Activated CD8-positive, alpha-beta memory T cell treated with anti-CD3 and anti-CD28 coated beads, Interleukin-2, amount 50 U/mL, for 48 hours (primary cell): Measurements from ENCODE around the gene IFT88.

Source experiments
- DNase-seq: peaks from one replicate; pipeline ENCODE4 v3.0.0-alpha.2; 2020

Gene IFT88

GRCh38 chr13:20567881-20568528, 1.0 kb downstream of the IFT88 start:
- no peak for DNase-seq

DNA sequence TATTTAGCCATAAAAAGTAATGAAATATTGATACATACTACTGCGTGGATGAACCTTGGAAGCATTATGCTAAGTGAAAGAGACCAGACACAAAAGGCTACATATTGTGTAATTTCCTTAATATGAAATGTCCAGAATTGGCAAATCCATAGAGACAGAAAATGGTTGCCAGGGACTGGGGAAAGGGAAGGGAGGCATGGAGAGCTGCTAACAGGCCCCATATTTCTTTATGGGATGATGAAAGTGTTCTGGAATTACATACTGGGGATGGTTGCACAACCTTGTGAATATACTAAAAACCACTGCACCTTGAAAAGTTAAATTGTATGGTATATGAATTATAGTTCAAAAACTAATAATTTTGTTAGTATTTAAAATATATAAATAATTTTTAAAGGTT, 3.6 kb downstream of the IFT88 start:
- no peak for DNase-seq

DNA sequence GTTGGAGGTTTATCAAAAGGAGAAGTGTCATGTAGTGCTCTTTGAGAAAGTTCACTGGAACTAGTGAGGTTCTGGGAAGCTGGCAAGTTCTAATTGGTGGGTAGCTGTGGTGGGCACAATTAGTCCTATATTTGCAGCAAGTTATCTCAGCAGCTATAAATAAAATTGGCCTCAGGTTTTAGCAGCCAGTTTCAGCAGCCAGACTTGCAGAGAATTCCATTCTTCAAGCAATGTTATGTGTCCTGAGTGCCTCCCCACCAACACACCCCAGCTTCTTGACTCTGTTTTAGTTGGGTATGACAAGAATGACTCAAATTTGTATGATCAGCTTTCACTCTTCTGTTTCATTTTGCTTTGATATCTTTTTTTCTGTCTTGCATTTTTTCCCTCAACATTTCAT, 4.7 kb downstream of the IFT88 start:
- DNase-seq: no peak

DNA sequence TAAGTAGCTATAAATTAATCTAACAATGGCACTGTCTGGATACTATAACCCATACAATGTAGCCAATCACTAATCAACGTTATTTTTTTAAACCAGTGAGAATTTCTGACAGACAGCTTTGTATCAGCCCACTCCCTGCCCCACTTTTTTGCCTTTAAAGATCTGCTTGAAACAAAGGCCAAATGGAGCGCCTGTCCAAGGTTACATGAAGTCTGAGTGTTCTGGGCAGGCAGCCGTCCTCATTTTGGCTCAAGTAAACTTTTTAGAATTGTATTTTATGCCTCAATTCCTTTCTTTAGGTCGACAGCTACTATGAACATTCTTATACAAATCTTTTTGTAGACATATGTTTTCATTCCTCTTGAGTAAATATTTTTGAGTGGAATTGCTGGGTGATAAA, 6.2 kb downstream of the IFT88 start:
- no peak for DNase-seq

DNA sequence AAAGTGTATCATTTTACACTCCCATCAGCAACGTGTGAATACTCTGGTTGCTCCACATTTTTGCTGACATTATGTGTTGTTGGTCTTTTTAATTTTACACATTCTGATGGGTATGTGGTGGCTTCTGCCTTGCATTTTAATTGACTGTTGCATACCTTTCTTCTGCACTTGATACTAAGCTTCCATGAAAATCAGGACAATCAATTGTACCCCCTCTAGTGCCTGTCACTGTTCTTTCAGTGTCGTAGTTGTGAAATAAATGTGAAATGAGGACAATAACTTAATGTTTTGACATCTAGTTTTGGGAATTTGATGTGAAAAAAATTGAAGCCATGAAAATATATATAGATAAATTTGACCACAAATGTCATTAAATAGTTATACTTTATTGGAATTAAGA, 6.7 kb downstream of the IFT88 start:
- no peak for DNase-seq

DNA sequence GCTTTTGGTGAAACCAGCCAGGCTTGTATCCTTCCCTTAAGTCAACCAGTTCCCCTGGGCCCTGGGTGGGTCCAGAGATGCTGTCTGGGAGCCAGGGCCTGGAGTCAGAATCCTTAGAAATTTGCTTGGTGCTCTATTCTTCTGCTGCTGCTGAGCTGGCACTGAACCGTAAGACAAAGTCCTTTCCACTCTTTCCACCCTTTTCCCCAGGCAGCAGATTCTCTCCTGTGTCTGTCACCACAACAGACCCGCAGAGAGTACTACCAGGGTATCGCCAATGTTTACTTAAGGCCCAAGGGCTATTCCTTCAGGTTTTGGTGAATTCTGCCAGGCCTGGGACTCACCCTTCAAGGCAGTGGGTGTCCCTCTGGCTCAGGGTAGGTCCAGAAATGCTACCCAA, 12.2 kb downstream of the IFT88 start:
- DNase-seq: no peak

- no peak for DNase-seq
These were observed 13.3 kb downstream of the IFT88 start for GRCh38 chr13:20580257-20580656.

GRCh38 chr13:20582026-20582425, 15.1 kb downstream of the IFT88 start:
- no peak for DNase-seq

GRCh38 chr13:20583803-20584293, 16.9 kb downstream of the IFT88 start:
- no peak for DNase-seq

DNA sequence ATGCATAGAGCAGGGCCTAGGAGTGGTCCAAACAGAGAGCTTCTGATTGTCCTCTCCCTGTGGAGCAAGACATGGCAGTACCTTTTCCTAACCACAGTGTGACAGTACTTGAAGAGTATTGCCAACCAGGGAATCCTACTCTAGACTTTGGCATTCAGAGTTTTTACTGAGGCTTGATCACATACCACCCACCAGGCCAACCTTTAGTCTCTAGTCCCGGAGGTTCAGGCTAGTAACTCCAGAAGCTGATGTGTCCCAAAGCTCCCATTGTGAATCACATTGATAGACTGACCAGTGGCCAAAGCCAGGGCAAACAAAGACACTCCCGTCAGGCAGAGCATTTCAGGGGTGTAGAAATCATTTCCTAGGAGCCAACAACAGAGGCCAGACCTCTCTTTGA, 18.4 kb downstream of the IFT88 start:
- no peak for DNase-seq

DNA sequence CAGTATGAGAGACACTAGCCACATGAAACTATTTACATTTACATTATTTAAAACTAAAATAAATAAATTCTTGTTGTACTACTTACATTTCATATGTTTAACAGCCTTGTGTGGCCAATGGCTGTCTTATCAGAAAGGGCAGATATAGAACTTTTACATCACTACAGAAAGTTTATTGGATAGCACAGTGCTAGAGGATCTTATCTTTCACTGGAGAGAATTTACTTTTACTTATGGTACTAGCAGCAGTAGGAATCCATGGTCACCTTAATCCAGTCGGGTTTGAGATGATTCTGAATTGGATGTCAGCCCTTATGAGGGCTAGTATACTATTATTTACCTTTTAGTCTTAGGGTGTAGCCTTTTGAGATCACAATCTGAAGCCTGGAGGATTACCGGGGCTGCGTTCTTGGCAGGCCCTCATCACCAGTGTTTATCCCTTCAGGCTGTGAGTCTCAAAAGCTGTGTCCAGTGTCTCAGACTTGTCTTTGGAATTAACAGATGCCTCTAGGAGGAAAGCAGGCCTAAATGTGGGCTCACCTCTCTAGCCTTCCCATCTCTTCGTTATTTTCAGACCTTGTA, 21.7 kb downstream of the IFT88 start:
- no peak for DNase-seq

- no peak for DNase-seq
These were observed 23.6 kb downstream of the IFT88 start for GRCh38 chr13:20590561-20590960.

DNA sequence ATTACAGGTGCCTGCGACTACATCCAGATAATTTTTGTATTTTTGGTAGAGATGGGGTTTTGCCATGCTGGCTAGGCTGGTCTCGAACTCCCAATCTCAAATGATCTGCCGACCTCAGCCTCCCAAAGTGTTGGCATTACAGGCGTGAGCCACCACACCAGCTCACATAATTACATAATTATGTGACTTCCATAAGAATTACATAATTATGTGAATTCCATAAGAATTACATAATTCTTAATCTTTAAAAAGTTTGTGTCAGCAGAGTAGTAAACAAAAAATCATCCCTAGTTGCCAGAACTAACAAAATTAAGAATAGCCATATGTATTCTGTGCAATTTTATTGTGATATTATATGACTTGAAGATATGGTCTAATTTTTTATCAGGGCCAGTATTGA, 25.6 kb downstream of the IFT88 start:
- no peak for DNase-seq

GRCh38 chr13:20594280-20594679, 27.3 kb downstream of the IFT88 start:
- DNase-seq: no peak

- no peak for DNase-seq
These were observed 40.1 kb downstream of the IFT88 start for GRCh38 chr13:20607015-20607414.

DNA sequence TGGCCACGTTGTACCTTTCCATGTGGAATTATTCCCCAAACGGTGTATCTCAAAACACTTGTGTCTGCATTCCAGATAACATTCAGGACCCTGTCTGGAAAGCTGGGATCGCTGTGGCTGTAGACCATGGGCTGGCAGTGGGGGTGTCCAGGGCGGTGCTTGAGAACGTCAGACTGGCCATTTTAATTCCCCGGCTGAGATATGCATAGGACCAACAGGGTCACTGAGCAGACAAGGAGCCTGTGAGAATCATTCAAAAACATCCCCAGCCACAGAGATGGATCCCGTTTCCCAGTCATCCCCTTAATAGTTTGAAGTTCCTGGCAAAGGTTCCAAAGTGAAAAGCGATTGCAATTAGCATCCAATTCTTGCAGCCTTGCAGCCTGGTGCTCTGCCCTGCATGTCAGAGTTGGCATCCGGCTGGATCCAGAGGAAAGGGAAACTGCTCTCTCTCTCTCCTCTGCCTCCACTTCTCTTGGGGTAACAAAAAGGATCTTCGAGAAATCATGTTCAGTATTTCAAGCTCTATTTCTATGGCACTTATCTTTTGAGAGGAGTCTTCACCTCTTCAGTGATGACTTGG, 41.6 kb downstream of the IFT88 start:
- no peak for DNase-seq

DNA sequence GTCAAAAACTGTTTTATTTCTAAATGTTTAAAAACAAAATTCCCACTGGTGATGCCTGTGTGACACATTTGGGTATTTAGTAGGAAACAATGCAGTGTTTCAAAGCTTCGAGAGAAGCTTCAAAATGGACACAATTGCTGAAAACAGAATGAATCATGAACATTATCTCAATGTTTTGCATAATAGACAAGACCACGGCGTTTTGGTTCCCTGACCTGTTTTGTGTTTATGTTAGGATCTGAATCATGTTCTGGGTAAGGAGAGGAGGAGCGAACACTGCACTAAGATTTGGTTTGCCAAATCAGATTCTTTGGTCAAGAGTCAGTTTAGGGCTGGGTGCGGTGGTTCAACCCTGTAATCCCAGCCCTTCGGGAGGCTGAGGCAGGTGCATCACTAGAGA, 42.2 kb downstream of the IFT88 start:
- DNase-seq: no peak

GRCh38 chr13:20610006-20610405, 43.0 kb downstream of the IFT88 start:
- no peak for DNase-seq

DNA sequence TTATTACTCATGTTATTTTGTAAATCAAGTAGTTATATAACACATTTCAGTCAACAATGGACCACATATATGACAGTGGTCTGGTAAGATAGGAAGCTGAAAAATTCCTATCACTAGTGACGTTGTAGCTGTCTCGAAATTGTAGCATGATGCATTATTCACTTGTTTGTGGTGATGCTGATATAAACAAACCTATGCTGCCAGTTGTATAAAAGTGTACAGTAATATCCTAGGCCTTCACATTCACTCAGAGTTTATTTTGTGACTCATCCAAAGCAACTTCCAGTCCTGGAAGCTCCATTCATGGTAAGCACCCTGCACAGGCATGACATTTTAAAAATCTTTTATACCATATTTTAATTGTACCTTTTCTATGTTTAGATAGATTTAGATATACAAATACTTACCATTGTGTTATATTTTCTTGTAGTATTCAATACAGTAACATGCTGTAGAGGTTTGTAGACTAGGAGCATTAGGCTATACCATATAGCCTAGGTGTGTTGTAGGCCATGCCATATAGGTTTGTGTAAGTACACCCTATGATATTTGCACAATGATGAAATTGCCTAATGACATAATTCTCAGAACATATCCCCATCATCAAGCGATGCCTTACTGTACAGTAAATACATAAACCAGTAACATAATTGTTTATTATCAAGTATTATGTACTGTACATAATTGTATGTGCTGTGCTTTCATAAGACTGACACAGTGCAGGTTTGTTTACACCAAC, 49.3 kb downstream of the IFT88 start:
- no peak for DNase-seq

DNA sequence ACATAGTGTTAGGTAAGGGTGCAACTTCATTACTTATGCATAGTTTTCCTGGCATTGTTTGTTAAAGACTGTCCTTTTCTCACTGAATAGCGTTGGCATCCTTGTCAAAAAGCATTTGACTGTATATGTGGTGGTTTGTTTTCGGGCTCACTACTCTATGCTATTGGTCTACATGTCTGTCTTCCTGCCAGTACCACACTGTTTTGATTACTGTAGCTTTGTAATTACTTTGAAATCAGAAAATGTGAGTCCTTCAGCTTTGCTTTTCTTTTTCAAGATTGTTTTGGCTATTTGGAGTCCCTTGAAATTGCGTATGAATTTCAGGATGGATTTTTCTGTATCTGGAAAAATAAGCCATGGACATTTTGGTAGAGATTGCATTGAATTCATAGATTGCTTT, 56.0 kb downstream of the IFT88 start:
- DNase-seq: no peak

DNA sequence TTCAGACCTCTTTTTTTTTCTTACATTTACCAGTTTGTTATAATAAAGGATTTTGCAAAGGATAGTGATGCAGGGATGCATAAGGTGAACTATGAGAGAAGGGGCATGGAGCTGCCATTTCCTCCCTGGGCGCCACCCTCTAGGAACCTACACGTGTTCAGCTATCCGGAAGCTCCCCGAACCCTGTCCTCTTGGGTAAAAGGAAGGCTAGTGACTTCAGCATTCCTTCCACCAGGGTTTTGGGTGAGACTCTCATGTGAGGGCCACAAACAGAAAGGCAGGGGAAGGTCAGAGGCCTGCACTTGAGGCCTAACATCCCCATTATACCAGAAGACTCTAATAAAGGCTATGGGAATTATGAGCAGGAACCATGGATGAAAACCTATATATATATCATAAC, 57.3 kb downstream of the IFT88 start:
- no peak for DNase-seq

- DNase-seq: no peak
These were observed 66.8 kb downstream of the IFT88 start for GRCh38 chr13:20633802-20634201.

- DNase-seq: no peak
These were observed 69.1 kb downstream of the IFT88 start for GRCh38 chr13:20636079-20636478.

DNA sequence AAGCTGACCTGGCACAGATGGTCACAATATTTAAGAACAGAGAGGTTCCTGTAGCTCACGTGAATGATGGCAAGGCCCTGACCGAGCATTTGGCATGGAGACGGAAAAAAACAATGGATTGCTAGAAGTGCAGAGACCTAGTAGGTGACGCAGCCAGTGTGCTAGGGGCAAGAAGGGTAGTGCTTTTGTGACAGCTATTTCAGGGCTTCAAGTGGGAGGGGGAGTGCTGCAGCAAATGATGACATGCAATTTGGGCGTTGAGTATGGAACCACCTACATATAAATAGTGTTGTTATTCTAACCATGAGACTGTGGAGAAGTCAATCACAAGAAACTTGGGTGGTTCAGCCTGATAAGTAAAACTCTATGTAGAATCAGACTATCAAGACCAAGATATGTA, 70.9 kb downstream of the IFT88 start:
- DNase-seq: no peak
